Loucy (cell line): ENCODE data around the gene IMPG2.

Source experiments
- H2AFZ ChIP-seq: fragments of 200-600 bp; sonication (generic); 2 replicates; pipeline ENCODE4 v1.6.0; 2016; ENCODE audit warnings: antibody characterized with exemption, mild to moderate bottlenecking, low read length, moderate library complexity
- H3F3A ChIP-seq: fragments of 200-600 bp; 2 replicates; pipeline ENCODE4 v1.6.0; 2016; ENCODE audit warnings: antibody characterized with exemption, low read depth, mild to moderate bottlenecking
- H3K27me3 ChIP-seq: fragments of 200-600 bp; sonication (generic); 2 replicates; pipeline ENCODE4 v1.6.1; 2014; ENCODE audit warnings: low read length, mild to moderate bottlenecking; ENCODE audit not compliant: insufficient read depth, poor library complexity, severe bottlenecking
- H3K36me3 ChIP-seq: fragments of 200-600 bp; sonication (generic); 2 replicates; pipeline ENCODE4 v1.6.1; 2016; ENCODE audit warnings: low read length; ENCODE audit not compliant: insufficient read depth
- H3K4me1 ChIP-seq: fragments of 200-600 bp; sonication (generic); 2 replicates; pipeline ENCODE4 v1.5.1; 2014; ENCODE audit warnings: low read length, mild to moderate bottlenecking; ENCODE audit not compliant: insufficient read depth, poor library complexity, severe bottlenecking
- H3K4me2 ChIP-seq: fragments of 200-600 bp; sonication (generic); 2 replicates; pipeline ENCODE4 v1.6.0; 2014; ENCODE audit warnings: antibody characterized with exemption, low read length, low read depth, mild to moderate bottlenecking; ENCODE audit not compliant: poor library complexity, severe bottlenecking
- H3K4me3 ChIP-seq: fragments of 200-600 bp; sonication (generic); 2 replicates; pipeline ENCODE4 v1.5.1; 2014; ENCODE audit warnings: low read length, mild to moderate bottlenecking, mixed read lengths; ENCODE audit not compliant: poor library complexity, severe bottlenecking
- H3K79me2 ChIP-seq: fragments of 200-600 bp; sonication (generic); 2 replicates; pipeline ENCODE4 v1.6.1; 2014; ENCODE audit warnings: low read length; ENCODE audit not compliant: insufficient read depth
- H3K9ac ChIP-seq: fragments of 200-600 bp; sonication (generic); 2 replicates; pipeline ENCODE4 v1.6.0; 2014; ENCODE audit warnings: mild to moderate bottlenecking, low read depth, low read length, moderate library complexity; ENCODE audit not compliant: poor library complexity, severe bottlenecking
- H3K9me2 ChIP-seq: fragments of 200-600 bp; sonication (generic); replicated peaks from 2 replicates; pipeline ENCODE4 v1.6.1; 2016; ENCODE audit warnings: low read depth, low read length, mixed read lengths
- H3K9me3 ChIP-seq: fragments of 200-600 bp; sonication (generic); 2 replicates; pipeline ENCODE4 v1.6.1; 2014; ENCODE audit warnings: mild to moderate bottlenecking, antibody characterized with exemption, low read length, low read depth; ENCODE audit not compliant: insufficient read depth
- H4K20me1 ChIP-seq: fragments of 200-600 bp; sonication (generic); 2 replicates; pipeline ENCODE4 v1.6.0; 2014; ENCODE audit warnings: antibody characterized with exemption, low read length, mild to moderate bottlenecking; ENCODE audit not compliant: insufficient read depth, poor library complexity, severe bottlenecking
- CTCF ChIP-seq: fragments of 200-600 bp; sonication (generic); conservative IDR thresholded peaks from 2 replicates; pipeline ENCODE4 v1.5.1; 2014; ENCODE audit warnings: mild to moderate bottlenecking, antibody characterized with exemption, low read length
- EZH2phosphoT487 ChIP-seq: fragments of 200-600 bp; IDR thresholded peaks from 2 replicates; pipeline ENCODE4 v1.6.1; 2018; ENCODE audit warnings: antibody characterized with exemption, mild to moderate bottlenecking, moderate library complexity, borderline replicate concordance

IMPG2 gene

GRCh38 chr3:101183151-101183550 lies 137.2 kb downstream of the IMPG2 start:
- TF ChIP-seq CTCF (no peak), EZH2phosphoT487 (no peak)
- no peaks in the 10 kb centered on the region for H3K4me1 ChIP-seq
- H3K4me3 ChIP-seq = no peak overlapping the region
- no peaks in the 10 kb centered on the region for H3K9me2 ChIP-seq
- no peak overlapping the region for H2AFZ ChIP-seq
- H4K20me1 ChIP-seq = no peaks in the 10 kb centered on the region
- no peaks in the 10 kb centered on the region for H3F3A ChIP-seq
- H3K9ac ChIP-seq = no peak overlapping the region
- no peaks in the 10 kb centered on the region for H3K36me3 ChIP-seq
- no peak overlapping the region for H3K4me2 ChIP-seq
- H3K27me3 ChIP-seq = no peaks in the 10 kb centered on the region
- no peaks in the 10 kb centered on the region for H3K9me3 ChIP-seq
- no peaks in the 10 kb centered on the region for H3K79me2 ChIP-seq

GRCh38 chr3:101182734-101183133 lies 137.6 kb downstream of the IMPG2 start:
- no peak for TF ChIP-seq CTCF
- no peak for TF ChIP-seq EZH2phosphoT487
- no peak overlapping the region for H3K4me2 ChIP-seq
- H3K79me2 ChIP-seq = no peaks in the 10 kb centered on the region
- no peaks in the 10 kb centered on the region for H3K4me1 ChIP-seq
- H3K4me3 ChIP-seq = no peak overlapping the region
- H3K9me2 ChIP-seq = no peaks in the 10 kb centered on the region
- no peaks in the 10 kb centered on the region for H3K36me3 ChIP-seq
- H3F3A ChIP-seq = no peaks in the 10 kb centered on the region
- no peaks in the 10 kb centered on the region for H3K27me3 ChIP-seq
- no peak overlapping the region for H3K9ac ChIP-seq
- H3K9me3 ChIP-seq = no peaks in the 10 kb centered on the region
- no peak overlapping the region for H2AFZ ChIP-seq
- H4K20me1 ChIP-seq = no peaks in the 10 kb centered on the region

GRCh38 chr3:101181801-101182200 lies 138.6 kb downstream of the IMPG2 start:
- no peaks in the 10 kb centered on the region for H3K4me1 ChIP-seq
- H3K27me3 ChIP-seq = no peaks in the 10 kb centered on the region
- H3K9me3 ChIP-seq = no peaks in the 10 kb centered on the region
- no peaks in the 10 kb centered on the region for H3K9me2 ChIP-seq
- no peaks in the 10 kb centered on the region for H3K36me3 ChIP-seq
- no peak overlapping the region for H3K4me2 ChIP-seq
- H3K9ac ChIP-seq = no peak overlapping the region
- H3K4me3 ChIP-seq = no peak overlapping the region
- H3K79me2 ChIP-seq = no peaks in the 10 kb centered on the region
- no peak overlapping the region for H2AFZ ChIP-seq
- TF ChIP-seq EZH2phosphoT487 (no peak), CTCF (no peak)
- H4K20me1 ChIP-seq = no peaks in the 10 kb centered on the region
- H3F3A ChIP-seq = no peaks in the 10 kb centered on the region
